HTERT RPE-1 (cell line): ENCODE data around the gene BUD31.
"Not testable (repeated sequence)": the region's sequence is repeated elsewhere in the genome, so short reads cannot be mapped to it uniquely, and the experiment has no call there.

Source experiments
- in situ Hi-C: fragments of 300-500 bp; cut with MboI; formaldehyde crosslinking; loops from 4 replicates; pipeline ENCODE4 v1.14.3; 2020; ENCODE audit warnings: low sequenced_read_pairs

The BUD31 gene

DNA sequence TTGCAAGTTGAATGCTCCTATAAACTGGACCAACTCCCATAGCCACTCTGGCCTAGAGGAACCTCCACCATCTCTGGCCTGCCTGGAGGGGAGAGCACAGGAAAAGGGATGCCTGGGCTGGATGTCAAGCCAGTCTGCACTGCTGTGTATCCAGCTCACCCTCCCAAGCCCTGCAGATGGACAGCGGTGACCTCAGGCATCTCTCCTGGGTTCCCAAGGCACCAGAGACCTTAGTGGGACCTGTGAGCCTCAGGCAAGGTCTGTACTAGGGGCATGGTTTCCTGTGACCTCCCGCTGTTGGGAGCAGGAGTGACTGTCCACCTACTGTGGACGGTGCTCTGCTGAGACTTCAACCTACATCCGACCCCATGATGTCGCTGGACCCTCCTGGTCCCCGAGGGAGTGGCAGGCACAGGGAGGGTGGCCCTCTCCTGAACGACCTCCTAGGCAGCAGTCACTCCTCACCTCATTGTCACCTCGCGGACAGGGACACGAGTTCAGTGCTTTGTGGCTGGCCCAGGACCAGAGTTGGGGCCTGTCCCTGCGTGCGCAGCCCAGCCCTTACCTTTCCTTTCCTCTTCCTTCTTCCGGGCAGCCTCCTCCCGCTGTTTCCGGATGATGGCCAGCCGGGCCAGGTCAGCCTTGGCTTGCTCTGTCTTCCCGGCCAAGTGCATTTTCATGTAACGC is 11.3 kb upstream of the BUD31 start:
- in situ Hi-C loops = no loop called here

GRCh38 chr7:99398891-99399445 is 9.8 kb upstream of the BUD31 start:
- in situ Hi-C loops = no loop called here

- in situ Hi-C loops = no loop called here
Measured at GRCh38 chr7:99399597-99399996, 9.2 kb upstream of the BUD31 start.

- in situ Hi-C loops = no loop called here
Measured at GRCh38 chr7:99402854-99403253, 5.9 kb upstream of the BUD31 start.

DNA sequence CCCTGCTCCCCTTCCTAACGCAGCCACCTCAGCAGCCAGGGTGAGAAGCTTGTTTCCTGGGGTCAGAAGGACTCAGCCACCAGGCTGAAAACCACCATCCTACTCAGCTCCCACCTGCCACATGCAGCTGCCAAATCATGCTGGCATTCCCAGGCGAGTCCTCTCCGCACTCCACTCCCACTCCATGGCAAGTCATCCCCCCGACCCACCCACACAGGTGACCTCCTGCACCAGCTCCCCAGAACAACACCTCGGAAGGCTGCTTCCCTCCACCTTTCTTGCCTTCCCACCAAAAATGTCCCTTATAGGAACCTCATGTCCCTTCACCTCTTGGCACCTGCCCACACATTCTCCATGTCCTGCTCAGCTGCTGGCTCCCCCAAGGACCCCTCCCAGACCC is 5.0 kb upstream of the BUD31 start:
- in situ Hi-C loops = no loop called here

DNA sequence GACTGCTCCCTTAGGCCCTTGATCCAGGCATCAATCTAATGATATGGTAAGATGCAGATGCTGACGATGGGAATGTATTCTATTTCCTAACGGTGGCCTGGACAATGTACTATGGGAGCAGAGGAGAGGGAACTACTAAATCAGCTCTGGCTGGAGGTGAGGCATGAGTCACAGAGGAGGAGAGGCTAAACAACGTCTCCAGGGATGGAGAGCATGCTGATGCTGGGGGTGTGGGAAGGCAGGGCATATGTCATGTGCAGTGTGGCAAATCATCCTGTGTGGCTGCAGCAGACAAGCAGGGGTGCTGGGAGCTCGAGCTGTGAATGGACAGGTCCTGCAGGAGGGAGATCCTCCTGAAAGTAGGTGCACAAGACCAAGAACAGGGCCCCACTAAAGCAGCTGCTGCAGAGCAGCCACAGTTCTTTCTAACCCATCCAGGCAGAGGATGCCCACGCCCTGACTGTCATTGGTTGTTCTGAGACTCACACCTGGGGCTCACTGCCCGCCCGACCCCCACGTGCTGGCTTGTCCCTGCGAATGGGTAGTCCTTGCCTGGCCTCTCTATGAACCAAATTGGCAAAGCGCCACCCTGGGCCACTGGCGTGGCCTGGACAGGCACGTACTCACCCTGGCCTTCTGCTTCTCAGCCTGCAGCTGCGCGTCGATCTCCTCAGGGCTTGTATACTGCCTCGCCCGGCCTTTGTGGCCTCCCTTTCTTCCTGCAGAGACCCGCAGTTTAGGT is 4.4 kb upstream of the BUD31 start:
- in situ Hi-C loops = no loop called here

GRCh38 chr7:99404977-99405320 is 3.8 kb upstream of the BUD31 start:
- in situ Hi-C loops = no loop called here

GRCh38 chr7:99406557-99406956 is 2.2 kb upstream of the BUD31 start:
- in situ Hi-C loops = no loop called here

GRCh38 chr7:99407872-99408378 is 844 bp upstream of the BUD31 start:
- in situ Hi-C loops = no loop called here

DNA sequence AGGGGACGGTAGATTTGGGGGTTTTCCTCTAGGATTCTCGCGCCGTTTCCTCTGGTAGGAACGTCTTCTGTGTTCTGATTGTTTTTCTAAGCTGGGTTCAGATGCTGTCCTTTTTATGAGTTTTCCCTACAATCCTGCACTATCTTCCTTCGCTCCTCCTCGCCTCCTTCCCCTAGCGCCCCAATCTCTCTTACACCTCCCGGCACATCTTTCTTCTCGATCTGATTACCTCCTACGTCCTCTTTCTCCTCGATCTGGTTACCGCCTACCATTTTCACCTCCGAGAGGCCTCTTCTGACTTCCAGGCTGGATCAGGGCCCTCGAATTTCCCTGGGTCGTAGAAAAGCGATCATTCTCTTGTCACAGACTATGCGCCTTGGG is 413 bp downstream of the BUD31 start:
- in situ Hi-C loops = no loop called here

DNA sequence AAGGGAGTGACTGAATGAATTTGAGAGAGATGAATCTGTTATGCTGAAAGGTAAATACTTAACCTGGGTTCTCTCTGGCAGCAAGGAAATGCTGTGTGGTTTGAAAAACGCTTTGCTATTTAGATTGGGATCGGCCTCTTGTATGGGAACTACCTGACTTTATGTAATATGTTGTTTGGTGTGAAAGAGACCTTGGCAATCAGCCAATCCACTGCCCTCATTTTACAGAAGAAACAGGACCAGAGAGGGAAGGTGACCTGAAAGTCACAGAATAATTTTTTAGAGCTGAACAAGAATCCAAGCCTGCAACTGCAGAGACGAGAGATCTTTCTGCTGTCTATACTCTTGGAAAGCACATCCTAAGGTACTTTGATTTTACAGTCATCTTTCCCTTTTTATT is 1.0 kb downstream of the BUD31 start:
- in situ Hi-C loops = no loop called here

GRCh38 chr7:99410635-99411034 is 1.9 kb downstream of the BUD31 start:
- in situ Hi-C loops = no loop called here

- in situ Hi-C loops = not testable (repeated sequence)
Measured at GRCh38 chr7:99415513-99416127, 6.9 kb downstream of the BUD31 start.

GRCh38 chr7:99418260-99418659 is 9.5 kb downstream of the BUD31 start:
- in situ Hi-C loops = no loop called here

DNA sequence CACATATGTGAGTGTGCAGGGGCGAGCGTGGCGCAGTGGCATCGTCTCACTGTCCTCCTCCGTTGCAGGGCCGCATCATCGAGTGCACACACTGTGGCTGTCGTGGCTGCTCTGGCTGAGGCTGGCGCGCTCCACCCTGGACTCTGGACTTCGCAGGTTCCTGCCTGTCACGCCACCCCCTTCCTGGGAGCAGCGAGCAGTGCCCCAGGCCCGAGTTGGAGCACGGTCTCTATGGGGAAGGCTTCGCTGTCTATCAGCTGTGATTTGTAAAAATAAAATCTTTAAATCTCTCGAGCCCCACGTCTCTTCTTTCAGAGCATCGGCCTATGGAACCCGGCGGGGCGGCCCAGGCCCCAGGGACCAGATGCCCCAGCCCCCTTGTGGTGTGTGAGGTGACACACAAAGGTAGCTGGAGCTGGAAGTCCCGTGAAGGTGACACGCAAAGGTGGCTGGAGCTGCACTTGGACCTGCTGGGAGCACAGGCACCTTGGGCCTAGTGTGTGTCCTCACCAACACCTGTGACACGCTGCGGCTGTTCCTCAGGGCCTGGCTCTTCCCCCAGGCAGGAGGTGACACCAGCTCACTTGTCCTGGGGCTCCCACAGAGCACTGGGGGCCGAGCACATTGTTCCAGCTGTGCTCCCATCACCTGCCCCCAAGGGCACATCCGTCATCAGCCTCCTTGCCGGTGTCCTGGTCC is 10.7 kb downstream of the BUD31 start:
- in situ Hi-C loops = no loop called here

GRCh38 chr7:99420213-99420612 is 11.4 kb downstream of the BUD31 start:
- in situ Hi-C loops = no loop called here

DNA sequence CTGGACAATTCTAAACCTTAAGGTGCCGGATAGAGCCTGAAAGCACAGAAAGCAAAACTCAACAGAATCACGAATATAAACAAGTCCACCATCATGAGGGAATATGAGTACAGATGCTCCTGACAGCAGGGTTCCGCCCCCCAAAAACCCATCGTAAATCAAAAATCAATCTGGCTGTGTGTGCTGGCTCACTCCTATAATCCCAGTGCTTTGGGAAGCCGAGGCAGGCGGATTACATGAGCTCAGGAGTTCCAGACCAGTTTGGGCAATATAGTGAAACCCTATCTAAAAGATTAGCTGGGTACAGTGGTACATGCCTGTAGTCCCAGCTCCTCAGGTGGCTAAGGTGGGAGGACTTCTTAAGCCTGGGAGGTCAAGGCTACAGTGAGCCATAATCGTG is 12.2 kb downstream of the BUD31 start:
- in situ Hi-C loops = no loop called here

DNA sequence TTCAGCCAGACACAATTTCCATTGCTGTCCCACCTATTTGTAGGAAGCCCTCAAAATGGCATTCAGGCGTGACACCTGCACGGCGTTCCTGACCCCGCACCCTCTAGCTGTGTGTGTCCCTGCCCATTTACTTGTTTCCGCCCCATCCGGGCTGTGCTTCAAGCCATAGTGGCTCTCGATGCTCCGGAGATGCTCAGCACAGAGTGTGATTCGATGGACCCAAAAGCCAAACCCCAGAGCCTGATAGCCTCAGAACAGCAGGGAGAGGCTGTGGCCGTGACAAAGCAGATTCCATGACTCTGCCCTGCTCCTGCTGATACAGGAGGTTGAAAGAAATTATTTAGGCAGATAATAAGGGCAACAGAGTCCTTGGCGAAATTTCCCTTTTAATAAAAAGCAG is 13.4 kb downstream of the BUD31 start:
- in situ Hi-C loops = no loop called here

DNA sequence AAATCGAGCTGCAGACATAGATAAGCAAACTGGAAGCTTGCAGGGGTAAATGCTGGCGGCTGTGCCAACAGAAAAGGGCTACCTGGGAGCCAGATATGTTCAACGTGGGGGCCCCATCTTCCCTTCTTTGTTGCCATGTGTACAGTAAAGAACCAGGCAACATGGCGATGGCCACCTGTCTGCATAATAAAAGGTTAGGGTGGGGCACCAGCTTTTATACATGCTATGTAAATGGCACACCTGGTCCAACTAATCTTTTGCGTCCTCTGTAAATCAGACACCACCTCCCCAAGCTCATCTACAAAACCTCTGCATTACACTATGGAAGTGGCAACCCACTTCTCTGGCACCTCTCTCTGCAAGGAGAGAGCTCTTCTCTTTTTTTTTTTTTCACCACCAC is 13.9 kb downstream of the BUD31 start:
- in situ Hi-C loops = no loop called here

DNA sequence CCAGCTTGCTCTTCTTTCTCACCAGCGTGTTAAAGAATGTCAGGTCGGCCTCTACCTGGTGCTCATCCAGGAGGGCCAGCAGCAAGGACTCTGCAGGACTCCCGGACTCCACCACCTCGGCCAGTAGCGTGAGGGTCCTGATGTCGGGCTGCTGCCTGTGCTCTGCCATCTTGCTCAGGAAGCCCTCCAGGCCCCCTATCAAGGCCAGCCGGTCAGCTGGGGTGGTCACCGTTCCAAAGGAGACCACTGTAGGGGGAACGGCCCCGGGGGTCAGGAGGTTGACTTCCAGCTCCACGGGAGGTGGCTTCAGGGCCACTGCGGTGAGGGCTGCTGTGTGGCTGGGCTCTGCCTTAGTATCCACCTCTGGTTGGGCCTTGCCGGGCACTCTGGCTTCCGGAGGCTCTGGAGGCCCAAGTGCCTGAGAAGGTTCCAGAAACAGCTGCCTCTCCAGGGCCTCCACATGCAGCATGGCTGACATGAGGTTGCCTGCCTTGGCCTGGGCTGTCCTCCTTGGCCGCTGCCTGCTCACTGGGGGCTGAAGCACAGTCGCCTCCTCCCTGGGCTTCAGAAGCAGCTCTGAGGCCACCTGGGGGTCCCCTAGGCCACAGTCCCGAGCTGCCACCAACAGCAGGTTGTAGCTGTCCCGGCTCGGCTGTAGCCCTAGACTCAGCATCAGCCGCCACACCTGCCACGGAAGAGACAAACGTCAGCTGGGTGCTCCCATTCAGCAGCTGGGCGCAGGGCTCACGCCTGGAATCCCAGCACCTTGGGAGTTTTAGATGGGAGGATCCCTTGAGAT is 16.4 kb downstream of the BUD31 start:
- in situ Hi-C loops = no loop called here
